ENCODE measurements around the gene SMYD3. TPM values are rescaled to one million over a fixed set of nuclear protein-coding genes. Genes with fewer than 3 reads are reported as not detected.

SMYD3 gene
- total RNA-seq, 1 donor from 2014 or later: 35.4 TPM

- peaks cover 5% of the 10 kb centered on the region for H3K27me3 Mint-ChIP-seq (ENCODE audit: unreplicated experiment)
- no peak overlapping the region for H3K4me3 Mint-ChIP-seq (ENCODE audit: unreplicated experiment)
- no peaks in the 10 kb centered on the region for H3K36me3 Mint-ChIP-seq (ENCODE audit: low read depth, unreplicated experiment)
- DNase-seq (ENCODE audit: low spot score): no peak
- no peaks in the 10 kb centered on the region for H3K9me3 Mint-ChIP-seq (ENCODE audit: unreplicated experiment)
- no peak overlapping the region for H3K27ac Mint-ChIP-seq (ENCODE audit: unreplicated experiment)
- H3K4me1 Mint-ChIP-seq (ENCODE audit: unreplicated experiment): peaks cover 44% of the 10 kb centered on the region
- TF ChIP-seq CTCF (IDR thresholded peaks at IDR 0.05; ENCODE audit: unreplicated experiment): no peak
These were observed 437.5 kb downstream of the SMYD3 start for GRCh38 chr1:246069581-246069980.

GRCh38 chr1:246068619-246069509, 438.2 kb downstream of the SMYD3 start:
- no peak for TF ChIP-seq CTCF (IDR thresholded peaks at IDR 0.05; ENCODE audit: unreplicated experiment)
- Mint-ChIP-seq H3K27ac (ENCODE audit: unreplicated experiment) (no peak overlapping the region), H3K27me3 (ENCODE audit: unreplicated experiment) (peaks cover 8% of the 10 kb centered on the region), H3K4me1 (ENCODE audit: unreplicated experiment) (peaks cover 47% of the 10 kb centered on the region), H3K4me3 (ENCODE audit: unreplicated experiment) (no peak overlapping the region), H3K9me3 (ENCODE audit: unreplicated experiment) (no peaks in the 10 kb centered on the region), H3K36me3 (ENCODE audit: low read depth, unreplicated experiment) (peaks cover 3% of the 10 kb centered on the region)
- no peak for DNase-seq (ENCODE audit: low spot score)

- H3K9me3 Mint-ChIP-seq (ENCODE audit: unreplicated experiment): no peaks in the 10 kb centered on the region
- H3K27me3 Mint-ChIP-seq (ENCODE audit: unreplicated experiment): peaks cover 8% of the 10 kb centered on the region
- DNase-seq (ENCODE audit: low spot score): no peak
- H3K4me1 Mint-ChIP-seq (ENCODE audit: unreplicated experiment): peaks cover 49% of the 10 kb centered on the region
- no peak overlapping the region for H3K27ac Mint-ChIP-seq (ENCODE audit: unreplicated experiment)
- H3K4me3 Mint-ChIP-seq (ENCODE audit: unreplicated experiment): no peak overlapping the region
- peaks cover 3% of the 10 kb centered on the region for H3K36me3 Mint-ChIP-seq (ENCODE audit: low read depth, unreplicated experiment)
- TF ChIP-seq CTCF (IDR thresholded peaks at IDR 0.05; ENCODE audit: unreplicated experiment): no peak
These were observed 438.9 kb downstream of the SMYD3 start for GRCh38 chr1:246068217-246068512.

GRCh38 chr1:246067432-246068216, 439.5 kb downstream of the SMYD3 start:
- no peak for TF ChIP-seq CTCF (IDR thresholded peaks at IDR 0.05; ENCODE audit: unreplicated experiment)
- DNase-seq (ENCODE audit: low spot score): no peak
- Mint-ChIP-seq H3K36me3 (ENCODE audit: low read depth, unreplicated experiment) (peaks cover 3% of the 10 kb centered on the region), H3K4me1 (ENCODE audit: unreplicated experiment) (peaks cover 52% of the 10 kb centered on the region), H3K27ac (ENCODE audit: unreplicated experiment) (no peak overlapping the region), H3K9me3 (ENCODE audit: unreplicated experiment) (no peaks in the 10 kb centered on the region), H3K4me3 (ENCODE audit: unreplicated experiment) (no peak overlapping the region), H3K27me3 (ENCODE audit: unreplicated experiment) (peaks cover 10% of the 10 kb centered on the region)

GRCh38 chr1:246066573-246066972, 440.5 kb downstream of the SMYD3 start:
- Mint-ChIP-seq H3K9me3 (ENCODE audit: unreplicated experiment) (no peaks in the 10 kb centered on the region), H3K36me3 (ENCODE audit: low read depth, unreplicated experiment) (peaks cover 3% of the 10 kb centered on the region), H3K4me3 (ENCODE audit: unreplicated experiment) (no peak overlapping the region), H3K27ac (ENCODE audit: unreplicated experiment) (no peak overlapping the region), H3K27me3 (ENCODE audit: unreplicated experiment) (peaks cover 6% of the 10 kb centered on the region), H3K4me1 (ENCODE audit: unreplicated experiment) (peaks cover 46% of the 10 kb centered on the region)
- no peak for DNase-seq (ENCODE audit: low spot score)
- no peak for TF ChIP-seq CTCF (IDR thresholded peaks at IDR 0.05; ENCODE audit: unreplicated experiment)

All from endothelial cell (in vitro differentiated cells).